ENCODE results near the gene ERRFI1. TPM values are rescaled to one million over a fixed set of nuclear protein-coding genes. Genes with fewer than 3 reads are reported as not detected.

ERRFI1 gene
- total RNA-seq, 2 experiments from 2014 or later: 1.2 to 1.4 TPM

DNA sequence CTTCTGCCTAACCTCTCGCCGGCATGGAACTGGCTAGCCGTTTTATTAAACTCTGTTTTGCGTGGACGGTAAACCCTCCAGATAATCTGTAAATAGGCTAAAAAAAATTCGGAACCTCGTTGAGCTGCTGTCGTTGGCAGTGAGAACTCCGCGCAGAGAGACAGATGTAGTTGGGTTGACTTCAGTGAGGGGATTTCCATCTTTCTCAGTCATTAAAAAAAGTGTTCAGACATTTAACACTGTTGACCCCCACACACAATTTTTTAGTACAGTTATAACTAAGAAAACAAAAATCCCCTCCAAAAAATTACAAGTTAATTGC, 64.1 kb downstream of the ERRFI1 start:
- H3K27me3 Mint-ChIP-seq: no peaks in the 10 kb centered on the region
- peak overlapping the region; percentile 97 for H3K27ac Mint-ChIP-seq
- H3K4me3 Mint-ChIP-seq: peak overlapping the region; percentile 98
- H3K4me1 Mint-ChIP-seq: peaks cover 45% of the 10 kb centered on the region
- H3K9me3 Mint-ChIP-seq: no peaks in the 10 kb centered on the region
- peaks cover 51% of the 10 kb centered on the region for H3K36me3 Mint-ChIP-seq
- no peak for DNase-seq

Other genes with a start within 250 kb of the ERRFI1 start
- gene PER3, start 242.0 kb downstream of the ERRFI1 start, total RNA-seq: 1 to 10 TPM; 4.6 to 4.9 TPM
- gene UTS2, start 173.2 kb downstream of the ERRFI1 start, total RNA-seq: under 1 TPM; 0.19 to 0.74 TPM
- gene TNFRSF9, start 85.5 kb downstream of the ERRFI1 start, total RNA-seq: 100 to 1,000 TPM; 146 to 149 TPM
- 100 to 1,000 TPM; 565 to 569 TPM for gene PARK7, start 64.6 kb downstream of the ERRFI1 start, total RNA-seq

Measured in activated naive CD8-positive, alpha-beta T cell treated with anti-CD3 and anti-CD28 coated beads for 36 hours (primary cell).